Heart left ventricle (tissue), 16 donors: Measurements from ENCODE around the gene DHCR7. TPM values are rescaled to one million over a fixed set of nuclear protein-coding genes. Genes with fewer than 3 reads are reported as not detected.

Experiments
- ATAC-seq, 4 donors: fragments of 200-7000 bp; cut with Tn5 transposase; one replicate each; pipeline ENCODE4 v1.9.1; 2020 to 2022; ENCODE audit warnings: moderate library complexity in 4 of 4, mild to moderate bottlenecking in 3 of 4, moderate number of reproducible peaks in 1 of 4
- DNase-seq, 5 donors: peaks; one replicate each; pipeline ENCODE4 v3.0.0-alpha.2; 2020
- H3K27ac ChIP-seq, 12 donors: fragments of 200-600 bp; sonication (generic) in 4 of 12; one replicate each; pipeline versions ENCODE4 v1.5.0 to v1.8.0; 2016 to 2022; ENCODE audit warnings: mild to moderate bottlenecking in 2 of 12
- H3K27me3 ChIP-seq, 9 donors: fragments of 200-600 bp; sonication (generic) in 2 of 9; one replicate each; pipeline versions ENCODE4 v1.5.1 to v1.8.0; 2016 to 2022; ENCODE audit warnings: mild to moderate bottlenecking in 3 of 9
- H3K36me3 ChIP-seq, 9 donors: fragments of 200-600 bp; sonication (generic) in 2 of 9; one replicate each; pipeline versions ENCODE4 v1.5.0 to v1.8.0; 2018 to 2022; ENCODE audit warnings: mild to moderate bottlenecking in 2 of 9
- H3K4me1 ChIP-seq, 12 donors: fragments of 200-600 bp; sonication (generic) in 4 of 12; one replicate each; pipeline versions ENCODE4 v1.5.0 to v1.8.0; 2016 to 2022; ENCODE audit warnings: mild to moderate bottlenecking in 3 of 12
- H3K4me3 ChIP-seq, 12 donors: fragments of 200-600 bp; sonication (generic) in 4 of 12; one replicate each; pipeline versions ENCODE4 v1.5.0 to v1.8.0; 2017 to 2022; ENCODE audit warnings: mild to moderate bottlenecking in 9 of 12, moderate library complexity in 4 of 12
- H3K9me3 ChIP-seq, 12 donors: fragments of 200-600 bp; sonication (generic) in 4 of 12; one replicate each; pipeline versions ENCODE4 v1.5.0 to v1.8.0; 2016 to 2022; ENCODE audit warnings: mild to moderate bottlenecking in 1 of 12
- POLR2A ChIP-seq, 2 donors: fragments of 450-650 bp; IDR thresholded peaks; one replicate each; pipeline ENCODE4 v1.6.1; 2017; ENCODE audit warnings: antibody characterized with exemption in 2 of 2, mild to moderate bottlenecking in 2 of 2, moderate library complexity in 2 of 2
- WGBS, 4 donors: extraction: QIAGEN DNeasy Blood & Tissue Kit in 2 of 4; methylation state at CpG; one replicate each; pipeline versions ENCODE4 v1.1.5 to v1.1.7; 2013 to 2018; 5-methylcytosine and 5-hydroxymethylcytosine counted together
- intact Hi-C, 10 donors: fragments of 100-400 bp; cut with DNase I; formaldehyde crosslinking; loops; one replicate each; pipeline versions ENCODE4 v1.11.1 to v1.14.2; 2022
- polyA plus RNA-seq, 2 donors: library from polyadenylated mRNA; stranded (reverse); fragments of 200-250 nt; gene quantifications; one replicate each; pipeline ENCODE4 v1.2.3, GENCODE V29; 2013
- total RNA-seq, 9 donors: library from RNA; depleted of rRNA in 2 of 9; stranded (reverse); fragments of >200 nt in 2 of 9; fragmentation: NEBNext Ultra II Directional in 3 of 9; extraction: Animal tissue kit (Norgen Biotek cat#: 25700) in 3 of 9; gene quantifications; one replicate each; pipeline versions ENCODE4 v1.1.0 to v1.2.4, GENCODE V29; 2016 to 2023
- TF ChIP-seq, protein P1 (sequence below), 12 donors: fragments of 200-600 bp; sonication (generic) in 4 of 12; IDR thresholded peaks; one replicate each; pipeline versions ENCODE4 v1.5.0 to v1.8.0; 2018 to 2022; ENCODE audit warnings: antibody characterized with exemption in 12 of 12, mild to moderate bottlenecking in 5 of 12
- donor health status: ischemic (EF 13 %, LVEDD 7.1; RV severe dilation, severe dysfunction).
- donor health status: healthy with polysubstance abuse.
- donor health status: DM: no; HTN: yes; CAD: no.
- donor health status: DM: no; HTN: no; CAD: no.
- donor health status: ischemic (EF 25% LVEDD 6.9; RV normal size, moderate dysfunction).
- donor health status: ischemic (EF 25% LVEDD 5.7; RV mildly dilated, moderate dysfunction).
- donor health status: healthy.
- donor health status: DM: yes; HTN: yes; CAD: no.
- donor health status: ischemic (EF 35%, LVEDD 5.7; RV mildly dilated, moderate dysfunction).
- donor health status: nonischemic (EF 11% LVEDD 7.7; RV severe dilation, severe dysfunction).
- donor health status: DM: yes; HTN: yes; CAD: no.
- donor health status: PGD.
- donor health status: ischemic (EF 29% LVEDD 5.4; RV normal size, mild dysfunction).
- donor health status: nonischemic (EF 23%, LVEDD 6.1; RV moderate dilation, normal function).

DHCR7 gene
- total and polyA plus RNA-seq, 11 donors: 12.6 to 44.5 (median 25.8) TPM

DNA sequence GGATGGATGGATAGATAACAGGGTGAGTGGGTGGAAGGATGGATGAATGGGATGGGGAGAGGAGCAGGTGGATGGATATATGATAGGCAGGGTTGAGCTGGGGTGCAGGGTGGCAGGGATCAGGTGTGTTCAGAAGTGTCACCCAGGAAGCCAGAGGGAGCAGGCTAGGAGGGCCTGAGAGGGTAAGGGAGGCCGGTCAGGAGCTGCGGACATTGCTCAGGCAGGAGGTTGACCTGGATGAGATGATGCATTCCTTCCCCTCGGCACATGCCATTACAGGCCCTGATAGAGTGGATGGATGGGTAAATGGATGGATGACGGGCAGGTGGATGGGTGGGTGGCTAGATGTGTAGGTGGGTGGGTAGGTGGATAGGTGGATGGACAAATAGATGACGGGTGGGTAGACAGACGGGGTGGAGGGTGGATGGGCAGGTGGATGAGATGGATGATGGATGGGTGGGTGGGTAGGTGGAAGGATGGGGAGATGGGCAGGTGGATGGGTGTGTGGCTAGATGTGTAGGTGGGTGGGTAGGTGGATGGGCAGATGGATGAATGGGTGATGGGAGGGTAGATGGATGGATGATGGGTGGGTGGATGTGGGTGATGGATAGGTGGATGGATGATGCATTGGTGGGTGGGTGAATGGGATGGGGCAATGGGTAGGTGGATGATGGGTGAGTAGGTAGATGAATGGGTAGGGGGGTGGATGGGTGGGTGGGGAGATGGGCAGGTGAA, 8.0 kb downstream of the DHCR7 start:
- DNase-seq (no peak), ATAC-seq (no peak)
- WGBS, 4 donors: 91 to 98% (median 95%) methylated on average over 6 of the region's 6 CpGs
- H3K27me3 ChIP-seq: no peaks in the 10 kb centered on the region
- H3K27ac ChIP-seq: no peak overlapping the region
- TF ChIP-seq, protein P1, sequence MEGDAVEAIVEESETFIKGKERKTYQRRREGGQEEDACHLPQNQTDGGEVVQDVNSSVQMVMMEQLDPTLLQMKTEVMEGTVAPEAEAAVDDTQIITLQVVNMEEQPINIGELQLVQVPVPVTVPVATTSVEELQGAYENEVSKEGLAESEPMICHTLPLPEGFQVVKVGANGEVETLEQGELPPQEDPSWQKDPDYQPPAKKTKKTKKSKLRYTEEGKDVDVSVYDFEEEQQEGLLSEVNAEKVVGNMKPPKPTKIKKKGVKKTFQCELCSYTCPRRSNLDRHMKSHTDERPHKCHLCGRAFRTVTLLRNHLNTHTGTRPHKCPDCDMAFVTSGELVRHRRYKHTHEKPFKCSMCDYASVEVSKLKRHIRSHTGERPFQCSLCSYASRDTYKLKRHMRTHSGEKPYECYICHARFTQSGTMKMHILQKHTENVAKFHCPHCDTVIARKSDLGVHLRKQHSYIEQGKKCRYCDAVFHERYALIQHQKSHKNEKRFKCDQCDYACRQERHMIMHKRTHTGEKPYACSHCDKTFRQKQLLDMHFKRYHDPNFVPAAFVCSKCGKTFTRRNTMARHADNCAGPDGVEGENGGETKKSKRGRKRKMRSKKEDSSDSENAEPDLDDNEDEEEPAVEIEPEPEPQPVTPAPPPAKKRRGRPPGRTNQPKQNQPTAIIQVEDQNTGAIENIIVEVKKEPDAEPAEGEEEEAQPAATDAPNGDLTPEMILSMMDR (IDR thresholded peaks at IDR 0.05): no peak
- intact Hi-C loops: no loop called here
- H3K4me3 ChIP-seq: no peak overlapping the region
- H3K9me3 ChIP-seq: no peaks in the 10 kb centered on the region
- H3K36me3 ChIP-seq: peaks cover 0 to 83% (median 32%) of the 10 kb centered on the region in 9 donors
- no peaks in the 10 kb centered on the region for H3K4me1 ChIP-seq

DNA sequence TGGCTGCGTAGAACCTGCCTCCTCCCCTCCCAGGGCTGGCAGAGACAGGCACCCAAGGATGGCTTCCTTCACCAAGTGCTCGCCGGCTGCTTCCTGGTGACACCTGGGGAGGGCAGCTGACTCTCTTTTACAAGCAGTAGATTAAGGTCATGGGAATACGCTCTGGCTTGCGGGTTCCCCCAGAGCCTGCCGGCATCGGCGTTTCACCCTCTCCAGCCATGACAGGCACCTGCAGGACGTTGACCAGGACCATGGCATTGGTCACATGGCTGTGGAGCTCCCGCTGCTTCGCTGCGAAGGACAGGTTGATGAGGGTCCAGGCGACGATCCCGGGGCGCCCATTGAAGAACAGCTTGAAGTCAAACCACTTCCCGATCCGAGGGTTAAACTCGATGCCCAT, 9.5 kb downstream of the DHCR7 start:
- no peak overlapping the region for H3K27ac ChIP-seq
- no peak for TF ChIP-seq POLR2A (IDR thresholded peaks at IDR 0.05)
- TF ChIP-seq, protein P1 (IDR thresholded peaks at IDR 0.05): no peak
- no peak for DNase-seq
- H3K4me3 ChIP-seq: no peak overlapping the region
- no peaks in the 10 kb centered on the region for H3K9me3 ChIP-seq
- H3K36me3 ChIP-seq: peaks cover 0 to 77% (median 24%) of the 10 kb centered on the region in 9 donors
- 92 to 95% (median 94%) methylated on average over 15 to 19 of the region's 19 CpGs for WGBS, 4 donors
- no peaks in the 10 kb centered on the region for H3K27me3 ChIP-seq
- H3K4me1 ChIP-seq: peaks cover 0 to 5% (median 3%) of the 10 kb centered on the region in 12 donors
- intact Hi-C loops: no loop called here
- no peak for ATAC-seq

DNA sequence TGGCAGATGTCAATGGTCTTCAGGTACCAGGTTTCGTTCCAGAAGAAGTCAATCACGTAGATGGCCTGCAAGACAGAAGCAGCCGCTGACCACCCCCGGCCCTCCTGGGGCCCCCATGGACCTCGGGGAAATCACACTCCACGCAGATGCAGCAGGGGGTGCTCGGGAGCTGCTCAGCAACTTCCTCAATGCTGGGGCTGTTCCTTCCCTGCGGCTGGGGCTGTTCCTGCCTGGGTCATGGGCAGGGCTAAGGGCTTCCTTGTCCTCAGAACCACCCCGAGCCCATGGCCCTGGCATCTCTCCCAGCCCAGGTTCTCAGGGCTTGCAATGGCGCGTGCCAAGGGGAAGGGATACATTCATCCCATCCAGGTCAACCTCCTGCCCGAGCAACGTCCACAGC, 10.3 kb downstream of the DHCR7 start:
- TF ChIP-seq, protein P1 (IDR thresholded peaks at IDR 0.05): no peak
- no peak for TF ChIP-seq POLR2A (IDR thresholded peaks at IDR 0.05)
- 77 to 85% (median 80%) methylated on average over 11 to 13 of the region's 13 CpGs for WGBS, 4 donors
- H3K4me3 ChIP-seq: no peak overlapping the region
- intact Hi-C loops: no loop called here
- H3K27me3 ChIP-seq: no peaks in the 10 kb centered on the region
- ATAC-seq: no peak
- peaks cover 0 to 69% (median 21%) of the 10 kb centered on the region in 9 donors for H3K36me3 ChIP-seq
- H3K4me1 ChIP-seq: peaks cover 0 to 13% (median 7%) of the 10 kb centered on the region in 12 donors
- DNase-seq: no peak
- no peaks in the 10 kb centered on the region for H3K9me3 ChIP-seq
- no peak overlapping the region for H3K27ac ChIP-seq

DNA sequence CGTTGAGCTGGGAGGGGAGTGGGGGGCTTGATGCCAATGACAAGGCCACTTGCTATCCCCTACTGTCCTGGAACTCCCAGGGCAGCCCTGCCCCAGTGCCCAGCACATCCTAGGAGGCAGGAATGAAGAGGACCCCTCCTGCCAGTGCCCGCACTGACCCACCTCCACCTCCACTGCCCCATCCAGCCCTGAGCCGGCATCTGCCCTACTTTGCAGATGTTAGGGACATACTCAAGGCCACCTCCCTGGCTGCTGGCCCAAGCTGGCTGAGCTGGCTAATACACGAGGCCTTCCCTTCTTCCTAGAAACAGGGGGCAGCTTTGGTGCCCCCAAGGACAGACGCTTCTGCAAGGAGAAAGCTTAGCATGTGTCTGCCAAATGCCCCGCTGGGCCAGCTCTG, 10.8 kb downstream of the DHCR7 start:
- Histone ChIP-seq H3K36me3 (peaks cover 0 to 65% (median 21%) of the 10 kb centered on the region in 9 donors), H3K4me1 (peaks cover 0 to 15% (median 7%) of the 10 kb centered on the region in 12 donors), H3K4me3 (no peak overlapping the region), H3K27me3 (no peaks in the 10 kb centered on the region), H3K27ac (no peak overlapping the region), H3K9me3 (no peaks in the 10 kb centered on the region)
- TF ChIP-seq, protein P1 (IDR thresholded peaks at IDR 0.05): no peak
- no peak for TF ChIP-seq POLR2A (IDR thresholded peaks at IDR 0.05)
- intact Hi-C loops: no loop called here
- WGBS, 4 donors: 62 to 88% (median 87%) methylated on average over 3 to 6 of the region's 6 CpGs
- DNase-seq (no peak), ATAC-seq (no peak)
